IMR-90 (cell line): ENCODE data around the gene CCDC60. TPM values are rescaled to one million over a fixed set of nuclear protein-coding genes. Genes with fewer than 3 reads are reported as not detected.

Experiments used
- ATAC-seq: fragments of 200-7000 bp; cut with Tn5 transposase; 2 replicates; pipeline ENCODE4 v1.9.1; 2020; ENCODE audit warnings: low read depth, mild to moderate bottlenecking, moderate library complexity
- BruUV-seq: library from RNA; stranded (reverse); fragments of 400-500 nt; replicated peaks from 2 replicates; lab custom pipeline; 2021; lab: Mats Ljungman, UMichigan
- CTCF ChIA-PET: fragments of 300-600 bp; formaldehyde crosslinking; extraction: SDS; loops from one replicate; lab custom pipeline; 2021; ENCODE audit warnings: antibody characterized with exemption; lab: Yijun Ruan, JAX
- POLR2A ChIA-PET: fragments of 300-600 bp; sonication (Branson Sonifier 250); formaldehyde crosslinking; loops from one replicate; lab custom pipeline; 2022; ENCODE audit warnings: antibody characterized with exemption; ENCODE audit not compliant: unreplicated experiment; lab: Charles Lee
- DNase-seq: peaks from one replicate; pipeline ENCODE4 v3.0.0; 2013
- H2AFZ ChIP-seq: replicated peaks from 2 replicates; pipeline ENCODE3; 2013; ENCODE audit warnings: low read length, mild to moderate bottlenecking; ENCODE audit not compliant: poor library complexity
- H2AK5ac ChIP-seq: 2 replicates; pipeline ENCODE4 v1.6.1; 2013; ENCODE audit warnings: low read depth, low read length, inconsistent platforms
- H2AK9ac ChIP-seq: replicated peaks from 2 replicates; pipeline ENCODE3; 2013; ENCODE audit warnings: mild to moderate bottlenecking, low read depth, low read length, moderate library complexity; ENCODE audit not compliant: poor library complexity
- H2BK120ac ChIP-seq: 2 replicates; pipeline ENCODE4 v1.6.1; 2013; ENCODE audit warnings: low read depth, low read length, inconsistent platforms
- H2BK15ac ChIP-seq: 3 replicates; pipeline ENCODE4 v1.6.1; 2013; ENCODE audit warnings: low read depth, low read length, inconsistent platforms
- H2BK20ac ChIP-seq: 2 replicates; pipeline ENCODE4 v1.6.1; 2013; ENCODE audit warnings: low read depth, mild to moderate bottlenecking, inconsistent platforms, low read length, moderate library complexity
- H2BK5ac ChIP-seq: 2 replicates; pipeline ENCODE4 v1.6.1; 2013; ENCODE audit warnings: mild to moderate bottlenecking, low read depth, low read length, inconsistent platforms; ENCODE audit not compliant: poor library complexity, severe bottlenecking
- H3K14ac ChIP-seq: replicated peaks from 2 replicates; pipeline ENCODE4 v1.6.1; 2013; ENCODE audit warnings: low read depth, low read length, inconsistent platforms
- H3K18ac ChIP-seq: 2 replicates; pipeline ENCODE4 v1.6.1; 2013; ENCODE audit warnings: low read depth, low read length, control low read depth
- H3K23ac ChIP-seq: 2 replicates; pipeline ENCODE4 v1.6.1; 2013; ENCODE audit warnings: low read depth, low read length, inconsistent platforms
- H3K27ac ChIP-seq: 2 replicates; pipeline ENCODE4 v1.5.1; 2013; ENCODE audit warnings: mild to moderate bottlenecking, control low read depth, low read length; ENCODE audit not compliant: insufficient read depth
- H3K27me3 ChIP-seq: 2 replicates; pipeline ENCODE4 v1.6.1; 2013; ENCODE audit warnings: low read length; ENCODE audit not compliant: control insufficient read depth, insufficient read depth
- H3K36me3 ChIP-seq: 2 replicates; pipeline ENCODE4 v1.6.1; 2013; ENCODE audit warnings: low read length, mixed read lengths; ENCODE audit not compliant: control insufficient read depth, insufficient read depth
- H3K4ac ChIP-seq: 2 replicates; pipeline ENCODE4 v1.6.1; 2013; ENCODE audit warnings: low read depth, low read length, inconsistent platforms
- H3K4me1 ChIP-seq: 2 replicates; pipeline ENCODE4 v1.6.1; 2013; ENCODE audit warnings: low read length, mixed read lengths; ENCODE audit not compliant: control insufficient read depth, insufficient read depth
- H3K4me2 ChIP-seq: 2 replicates; pipeline ENCODE4 v1.6.1; 2013; ENCODE audit warnings: low read depth, mild to moderate bottlenecking, control low read depth, low read length, moderate library complexity
- H3K4me3 ChIP-seq: 2 replicates; pipeline ENCODE4 v1.5.1; 2013; ENCODE audit warnings: low read depth, mild to moderate bottlenecking, control low read depth, low read length, moderate library complexity; ENCODE audit not compliant: insufficient read depth
- H3K56ac ChIP-seq: 2 replicates; pipeline ENCODE4 v1.6.1; 2013; ENCODE audit warnings: low read length, inconsistent platforms; ENCODE audit not compliant: insufficient read depth; ENCODE audit errors: extremely low read depth
- H3K79me1 ChIP-seq, 2 experiments: 2 replicates each; pipeline ENCODE4 v1.6.1; 2013; ENCODE audit warnings: low read length in 2 of 2, inconsistent platforms in 1 of 2, low read depth in 1 of 2
- H3K9ac ChIP-seq: 2 replicates; pipeline ENCODE4 v1.6.1; 2013; ENCODE audit warnings: low read depth, low read length, control low read depth
- H3K9me1 ChIP-seq: 2 replicates; pipeline ENCODE4 v1.6.1; 2013; ENCODE audit warnings: low read length, inconsistent platforms; ENCODE audit not compliant: insufficient read depth
- H3K9me3 ChIP-seq: 2 replicates; pipeline ENCODE4 v1.6.1; 2013; ENCODE audit warnings: low read length; ENCODE audit not compliant: control insufficient read depth, insufficient read depth
- H4K20me1 ChIP-seq: 2 replicates; pipeline ENCODE4 v1.6.1; 2013; ENCODE audit warnings: low read length, inconsistent platforms; ENCODE audit not compliant: insufficient read depth
- H4K5ac ChIP-seq: 2 replicates; pipeline ENCODE4 v1.6.1; 2013; ENCODE audit warnings: mild to moderate bottlenecking, low read depth, low read length, control low read depth
- H4K8ac ChIP-seq, 2 experiments: 2 replicates each; pipeline ENCODE4 v1.6.1; 2013; ENCODE audit warnings: low read depth in 2 of 2, low read length in 2 of 2, control low read depth in 1 of 2, inconsistent platforms in 1 of 2
- H4K91ac ChIP-seq: 2 replicates; pipeline ENCODE4 v1.6.1; 2013; ENCODE audit warnings: low read depth, low read length, inconsistent platforms; ENCODE audit not compliant: insufficient read depth
- BHLHE40 ChIP-seq: fragments of 150-350 bp; IDR thresholded peaks from 2 replicates; pipeline ENCODE4 v1.6.1; 2016; ENCODE audit warnings: mild to moderate bottlenecking, low read depth, low read length
- CEBPB ChIP-seq: IDR thresholded peaks from 2 replicates; pipeline ENCODE4 v1.6.1; 2012; ENCODE audit warnings: low read depth, low read length, improper control_type of control experiment
- CHD1 ChIP-seq: IDR thresholded peaks from 2 replicates; pipeline ENCODE4 v1.6.1; 2012; ENCODE audit warnings: low read depth, low read length, improper control_type of control experiment
- FOS ChIP-seq: fragments of 150-350 bp; IDR thresholded peaks from 2 replicates; pipeline ENCODE4 v1.6.1; 2016; ENCODE audit warnings: low read depth, low read length
- MAFK ChIP-seq: IDR thresholded peaks from 2 replicates; pipeline ENCODE4 v1.6.1; 2012; ENCODE audit warnings: low read depth, low read length, improper control_type of control experiment
- MAZ ChIP-seq: IDR thresholded peaks from 2 replicates; pipeline ENCODE4 v1.6.1; 2012; ENCODE audit warnings: low read depth, mild to moderate bottlenecking, low read length, improper control_type of control experiment, moderate library complexity, borderline replicate concordance
- MXI1 ChIP-seq: IDR thresholded peaks from 2 replicates; pipeline ENCODE4 v1.6.1; 2012; ENCODE audit warnings: low read depth, mild to moderate bottlenecking, low read length, moderate library complexity, borderline replicate concordance
- NFE2L2 ChIP-seq: fragments of 150-350 bp; IDR thresholded peaks from 2 replicates; pipeline ENCODE4 v1.6.1; 2016; ENCODE audit warnings: low read depth, mild to moderate bottlenecking, low read length
- POLR2A ChIP-seq: IDR thresholded peaks from 2 replicates; pipeline ENCODE4 v1.6.1; 2012; ENCODE audit warnings: mild to moderate bottlenecking, low read depth, low read length
- RAD21 ChIP-seq: IDR thresholded peaks from 2 replicates; pipeline ENCODE4 v1.6.1; 2012; ENCODE audit warnings: low read length, improper control_type of control experiment
- RFX5 ChIP-seq: IDR thresholded peaks from 2 replicates; pipeline ENCODE4 v1.8.0; 2012; ENCODE audit warnings: low read depth, mild to moderate bottlenecking, low read length, moderate library complexity
- SMC3 ChIP-seq: fragments of 150-350 bp; IDR thresholded peaks from 2 replicates; pipeline ENCODE4 v1.6.1; 2016; ENCODE audit warnings: low read depth, mild to moderate bottlenecking, antibody characterized with exemption, low read length, moderate library complexity
- WGBS, 2 experiments: methylation state at CpG; one replicate each; pipeline versions ENCODE4 v1.1.5 to v1.1.7; 2013; ENCODE audit warnings: missing lambda C conversion rate in 2 of 2; ENCODE audit not compliant: insufficient read length in 1 of 2; ENCODE audit errors: extremely low coverage in 2 of 2; 5-methylcytosine and 5-hydroxymethylcytosine counted together
- dilution Hi-C: fragments of 300-500 bp; cut with HindIII; formaldehyde crosslinking; loops from one replicate; pipeline ENCODE4 v1.14.3; 2018; ENCODE audit warnings: low sequenced_read_pairs; ENCODE audit not compliant: unreplicated experiment
- in situ Hi-C: fragments of 300-500 bp; cut with MboI; formaldehyde crosslinking; loops from 3 replicates; pipeline ENCODE4 v1.14.3; 2019; ENCODE audit warnings: low sequenced_read_pairs, inconsistent platforms, mixed read lengths
- intact Hi-C: fragments of 100-400 bp; cut with micrococcal nuclease; formaldehyde crosslinking; loops from 2 replicates; pipeline ENCODE4 v1.10.0; 2022
- polyA plus RNA-seq, 3 experiments: library from polyadenylated mRNA; depleted of rRNA; stranded (reverse); fragments of >200 nt; gene quantifications; 2 replicates each; pipeline ENCODE4 v1.2.3, GENCODE V29; 2012; ENCODE audit warnings: low replicate concordance in 1 of 3
- total RNA-seq: library from RNA; depleted of rRNA; stranded (reverse); fragments of >200 nt; gene quantifications from 2 replicates; pipeline ENCODE4 v1.2.3, GENCODE V29; 2012
- TF ChIP-seq, protein P1 (sequence below): fragments of 150-350 bp; IDR thresholded peaks from 2 replicates; pipeline ENCODE4 v1.6.1; 2017; ENCODE audit warnings: mild to moderate bottlenecking, antibody characterized with exemption, low read length, low read depth
- TF ChIP-seq, protein P2 (sequence below): conservative IDR thresholded peaks from 2 replicates; pipeline ENCODE4 v1.5.1; 2012; ENCODE audit warnings: mild to moderate bottlenecking, low read depth, low read length, improper control_type of control experiment
- TF ChIP-seq, protein P3 (sequence below): fragments of 150-350 bp; IDR thresholded peaks from 2 replicates; pipeline ENCODE4 v1.6.1; 2016; ENCODE audit warnings: low read depth, mild to moderate bottlenecking, low read length, moderate library complexity, borderline replicate concordance

The CCDC60 gene
- total and polyA plus RNA-seq, 2 of the 4 experiments (the other 2 are of a cell fraction) = not detected

DNA sequence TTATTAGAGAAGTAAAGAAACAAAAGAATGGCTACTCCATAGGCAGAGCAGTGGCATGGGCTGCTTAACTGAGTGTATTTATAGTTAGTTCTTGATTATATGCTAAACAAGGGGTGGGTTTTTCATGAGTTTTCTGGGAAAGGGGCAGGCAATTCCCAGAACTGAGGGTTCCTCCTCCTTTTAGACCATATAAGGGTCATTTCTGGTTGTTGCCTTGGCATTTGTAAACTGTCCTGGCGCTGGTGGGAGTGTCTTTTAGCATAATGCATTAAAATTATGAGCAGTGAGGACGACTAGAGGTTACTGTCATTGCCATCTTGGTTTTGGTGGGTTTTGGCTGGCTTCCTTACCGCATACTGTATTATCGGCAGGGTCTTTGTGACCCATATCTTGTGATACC is 40.1 kb downstream of the CCDC60 start:
- H3K9me3 ChIP-seq = peaks cover 22% of the 10 kb centered on the region
- H2AFZ ChIP-seq = no peak overlapping the region
- no peak overlapping the region for H4K8ac ChIP-seq
- H2AK9ac ChIP-seq = no peak overlapping the region
- H3K18ac ChIP-seq = no peak overlapping the region
- H4K5ac ChIP-seq = no peak overlapping the region
- in situ Hi-C loops = no loop called here
- POLR2A ChIA-PET = no interaction called here
- no peak overlapping the region for H2BK20ac ChIP-seq
- H3K14ac ChIP-seq = no peak overlapping the region
- intact Hi-C loops = no loop called here
- no peaks in the 10 kb centered on the region for H3K9me1 ChIP-seq
- H3K9ac ChIP-seq = no peak overlapping the region
- no peaks in the 10 kb centered on the region for H3K79me1 ChIP-seq
- CTCF ChIA-PET = no interaction called here
- H3K27ac ChIP-seq = no peak overlapping the region
- no peak for TF ChIP-seq CHD1
- no peak for TF ChIP-seq MAZ
- TF ChIP-seq CEBPB = no peak
- TF ChIP-seq BHLHE40 = no peak
- TF ChIP-seq, protein P1, sequence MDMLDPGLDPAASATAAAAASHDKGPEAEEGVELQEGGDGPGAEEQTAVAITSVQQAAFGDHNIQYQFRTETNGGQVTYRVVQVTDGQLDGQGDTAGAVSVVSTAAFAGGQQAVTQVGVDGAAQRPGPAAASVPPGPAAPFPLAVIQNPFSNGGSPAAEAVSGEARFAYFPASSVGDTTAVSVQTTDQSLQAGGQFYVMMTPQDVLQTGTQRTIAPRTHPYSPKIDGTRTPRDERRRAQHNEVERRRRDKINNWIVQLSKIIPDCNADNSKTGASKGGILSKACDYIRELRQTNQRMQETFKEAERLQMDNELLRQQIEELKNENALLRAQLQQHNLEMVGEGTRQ = no peak
- TF ChIP-seq SMC3 = no peak
- TF ChIP-seq, protein P2, sequence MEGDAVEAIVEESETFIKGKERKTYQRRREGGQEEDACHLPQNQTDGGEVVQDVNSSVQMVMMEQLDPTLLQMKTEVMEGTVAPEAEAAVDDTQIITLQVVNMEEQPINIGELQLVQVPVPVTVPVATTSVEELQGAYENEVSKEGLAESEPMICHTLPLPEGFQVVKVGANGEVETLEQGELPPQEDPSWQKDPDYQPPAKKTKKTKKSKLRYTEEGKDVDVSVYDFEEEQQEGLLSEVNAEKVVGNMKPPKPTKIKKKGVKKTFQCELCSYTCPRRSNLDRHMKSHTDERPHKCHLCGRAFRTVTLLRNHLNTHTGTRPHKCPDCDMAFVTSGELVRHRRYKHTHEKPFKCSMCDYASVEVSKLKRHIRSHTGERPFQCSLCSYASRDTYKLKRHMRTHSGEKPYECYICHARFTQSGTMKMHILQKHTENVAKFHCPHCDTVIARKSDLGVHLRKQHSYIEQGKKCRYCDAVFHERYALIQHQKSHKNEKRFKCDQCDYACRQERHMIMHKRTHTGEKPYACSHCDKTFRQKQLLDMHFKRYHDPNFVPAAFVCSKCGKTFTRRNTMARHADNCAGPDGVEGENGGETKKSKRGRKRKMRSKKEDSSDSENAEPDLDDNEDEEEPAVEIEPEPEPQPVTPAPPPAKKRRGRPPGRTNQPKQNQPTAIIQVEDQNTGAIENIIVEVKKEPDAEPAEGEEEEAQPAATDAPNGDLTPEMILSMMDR = no peak
- TF ChIP-seq FOS = no peak
- no peak for TF ChIP-seq POLR2A
- no peak for TF ChIP-seq MXI1
- TF ChIP-seq, protein P3, sequence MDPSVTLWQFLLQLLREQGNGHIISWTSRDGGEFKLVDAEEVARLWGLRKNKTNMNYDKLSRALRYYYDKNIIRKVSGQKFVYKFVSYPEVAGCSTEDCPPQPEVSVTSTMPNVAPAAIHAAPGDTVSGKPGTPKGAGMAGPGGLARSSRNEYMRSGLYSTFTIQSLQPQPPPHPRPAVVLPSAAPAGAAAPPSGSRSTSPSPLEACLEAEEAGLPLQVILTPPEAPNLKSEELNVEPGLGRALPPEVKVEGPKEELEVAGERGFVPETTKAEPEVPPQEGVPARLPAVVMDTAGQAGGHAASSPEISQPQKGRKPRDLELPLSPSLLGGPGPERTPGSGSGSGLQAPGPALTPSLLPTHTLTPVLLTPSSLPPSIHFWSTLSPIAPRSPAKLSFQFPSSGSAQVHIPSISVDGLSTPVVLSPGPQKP = no peak
- TF ChIP-seq NFE2L2 = no peak
- TF ChIP-seq RFX5 = no peak
- TF ChIP-seq MAFK = no peak
- TF ChIP-seq RAD21 = no peak
- DNase-seq (no peak), ATAC-seq (no peak)
- BruUV-seq = no TSS peak
- H3K27me3 ChIP-seq = no peaks in the 10 kb centered on the region
- no peak overlapping the region for H2BK15ac ChIP-seq
- no peaks in the 10 kb centered on the region for H3K36me3 ChIP-seq
- no peak overlapping the region for H2BK120ac ChIP-seq
- H3K4me3 ChIP-seq = no peak overlapping the region
- no CpG with 5 or more reads among the region's 4 CpGs for WGBS, 2 experiments
- dilution Hi-C loops = no loop called here
- H3K4ac ChIP-seq = no peak overlapping the region
- no peak overlapping the region for H4K91ac ChIP-seq
- no peak overlapping the region for H3K4me2 ChIP-seq
- no peak overlapping the region for H3K23ac ChIP-seq
- no peak overlapping the region for H2BK5ac ChIP-seq
- no peaks in the 10 kb centered on the region for H4K20me1 ChIP-seq
- H3K56ac ChIP-seq = no peak overlapping the region
- H3K4me1 ChIP-seq = no peaks in the 10 kb centered on the region
- H2AK5ac ChIP-seq = no peak overlapping the region
